CD4-positive, alpha-beta T cell treated with Interleukin-4 for 1 hour (primary cell): ENCODE measurements around the gene CPED1.
"Not testable (repeated sequence)": the region's sequence is repeated elsewhere in the genome, so short reads cannot be mapped to it uniquely, and the experiment has no call there.

Experiments
- DNase-seq, 2 donors: peaks; one replicate each; pipeline ENCODE4 v3.0.0-alpha.2; 2020 to 2022

CPED1 gene

DNA sequence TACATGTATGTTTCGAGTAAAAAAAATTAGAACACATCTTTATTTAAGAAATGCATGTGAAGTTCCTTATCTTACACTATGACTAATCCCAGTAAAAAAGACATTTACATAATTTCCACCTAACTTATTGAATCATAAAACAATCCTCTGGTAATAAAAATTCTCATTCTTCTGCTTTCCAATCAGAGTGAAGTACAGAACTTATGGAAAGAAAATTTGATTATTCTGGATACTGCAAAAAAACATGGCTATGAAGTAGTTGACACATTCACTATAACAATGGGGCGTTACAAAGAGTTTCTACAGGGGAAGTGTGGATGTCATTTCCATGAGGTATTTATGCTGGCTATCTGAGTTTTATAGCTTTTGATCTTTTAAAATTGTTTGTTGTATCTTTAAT, 282.6 kb downstream of the CPED1 start:
- DNase-seq, result no peak

DNA sequence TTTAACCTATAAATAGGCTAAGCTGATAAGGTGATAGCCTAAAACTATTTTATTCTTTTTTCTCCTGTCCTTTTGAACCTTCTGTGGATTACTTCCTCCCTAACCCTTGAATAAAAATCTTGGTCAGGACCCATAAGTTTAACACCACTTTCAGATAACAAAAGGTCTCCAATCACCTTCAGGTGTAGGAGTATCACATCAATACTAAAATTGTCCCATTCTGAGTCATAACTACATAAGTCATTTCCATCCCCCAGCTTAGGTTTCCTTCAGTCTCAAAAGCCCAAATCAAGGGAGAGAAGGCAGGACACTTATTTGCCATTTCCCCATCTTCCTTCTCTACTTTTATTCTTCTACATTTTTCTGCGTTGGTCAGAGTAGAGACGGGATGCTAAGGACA, 283.4 kb downstream of the CPED1 start:
- no peak for DNase-seq

DNA sequence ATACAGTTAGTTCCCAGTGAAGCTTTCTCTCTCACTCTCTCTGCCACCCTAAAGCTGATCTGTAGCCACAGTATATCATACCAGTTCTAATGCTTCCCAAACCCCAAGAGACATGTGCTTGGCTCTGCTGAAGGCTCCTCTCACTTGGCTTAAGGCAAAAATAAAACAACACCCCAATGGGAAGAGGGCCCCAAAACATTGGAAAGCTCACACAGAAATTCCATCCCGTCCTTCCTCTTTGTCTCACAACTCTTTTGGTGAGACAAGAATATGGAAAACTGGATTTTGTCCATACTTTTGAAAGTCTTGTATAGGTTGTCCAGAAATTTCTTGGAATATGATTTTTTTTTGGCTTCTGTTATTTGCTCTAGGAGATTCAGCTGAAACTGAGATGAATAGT, 284.2 kb downstream of the CPED1 start:
- DNase-seq, result no peak

DNA sequence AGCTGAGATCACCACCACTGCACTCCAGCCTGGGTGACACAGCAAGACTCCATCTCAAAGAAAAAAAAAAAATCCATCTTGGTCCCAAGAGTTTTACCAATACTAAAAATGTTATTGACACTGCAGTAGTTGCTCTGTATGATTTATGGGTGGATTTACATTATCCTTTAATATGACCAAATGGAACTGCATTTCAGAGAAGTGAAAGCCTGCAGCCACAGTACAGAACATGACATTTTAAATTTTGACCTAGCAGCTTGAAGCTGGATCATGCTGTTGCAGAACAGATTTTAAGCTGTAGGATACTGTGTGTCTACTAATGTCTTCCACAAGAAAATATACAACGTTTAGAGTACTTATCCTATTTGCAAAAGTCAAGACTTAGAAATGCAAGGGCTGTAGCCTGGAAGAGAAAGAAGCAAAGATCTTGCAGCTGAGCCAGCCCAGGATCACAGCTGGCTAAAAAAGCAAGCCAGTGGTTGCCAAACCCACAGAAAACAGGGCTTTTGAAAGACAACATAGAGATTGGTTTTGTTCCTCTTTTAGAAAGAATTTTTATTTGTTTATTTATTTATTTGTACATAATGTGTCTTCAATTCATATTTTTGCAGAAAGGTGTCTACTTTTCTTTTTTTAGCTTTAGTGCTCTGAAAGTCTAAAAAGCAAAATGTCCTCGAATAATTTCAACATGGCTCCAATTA, 285.1 kb downstream of the CPED1 start:
- DNase-seq, result no peak

DNA sequence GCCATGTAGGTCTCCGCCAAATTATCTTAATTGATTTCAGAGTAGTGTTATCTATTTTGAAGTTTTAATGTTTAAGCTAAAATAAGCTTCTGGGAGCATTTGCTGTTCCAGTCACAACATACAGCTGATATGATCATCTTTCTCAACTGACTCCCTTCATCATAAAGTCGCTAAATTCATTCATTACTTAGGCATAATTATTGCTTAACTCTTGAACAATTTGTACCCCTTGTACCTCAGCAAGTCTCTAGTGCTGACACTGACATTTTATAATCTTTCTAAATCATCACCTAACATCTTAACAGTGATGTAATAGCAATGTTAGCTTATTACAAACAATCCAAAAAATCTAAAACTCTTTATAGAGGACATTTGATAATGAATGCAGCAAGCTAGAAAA, 286.0 kb downstream of the CPED1 start:
- DNase-seq, result no peak

DNA sequence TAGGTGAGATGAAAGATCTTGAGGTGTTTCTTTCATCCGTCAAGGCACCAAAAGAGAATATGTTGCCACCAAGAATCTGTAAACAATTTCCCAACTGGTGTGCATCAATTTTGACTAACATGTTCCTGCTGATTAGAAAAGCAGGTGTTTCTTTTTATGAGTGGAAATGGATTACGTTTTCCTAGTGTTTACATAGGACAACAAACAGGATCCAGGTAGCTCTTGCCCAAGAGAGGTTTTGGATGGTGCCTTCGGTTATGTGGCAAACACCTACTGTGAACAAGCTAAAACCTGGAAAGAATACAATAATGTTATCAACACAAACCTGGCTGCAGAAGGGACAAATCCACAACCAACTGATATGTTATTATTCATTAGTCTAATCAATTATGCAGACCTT, 286.7 kb downstream of the CPED1 start:
- no peak for DNase-seq

DNA sequence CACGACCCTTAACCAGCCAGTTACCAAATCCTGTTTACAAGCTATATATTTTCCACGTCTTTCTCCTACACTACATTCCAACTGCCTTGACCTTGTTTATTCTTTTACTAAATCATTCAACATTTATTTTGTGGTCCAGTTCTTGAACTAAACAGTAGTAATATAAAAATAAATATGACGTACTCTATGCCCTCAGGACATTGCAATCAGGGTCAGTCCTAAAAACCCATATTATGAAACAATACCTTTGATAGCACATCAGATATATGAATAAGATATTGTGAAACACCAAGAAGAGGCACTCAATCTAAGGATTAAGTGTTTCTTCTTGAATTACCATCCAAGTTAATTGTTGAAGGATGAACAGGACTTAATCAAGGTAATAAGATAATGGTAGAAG, 287.8 kb downstream of the CPED1 start:
- DNase-seq, result no peak

DNA sequence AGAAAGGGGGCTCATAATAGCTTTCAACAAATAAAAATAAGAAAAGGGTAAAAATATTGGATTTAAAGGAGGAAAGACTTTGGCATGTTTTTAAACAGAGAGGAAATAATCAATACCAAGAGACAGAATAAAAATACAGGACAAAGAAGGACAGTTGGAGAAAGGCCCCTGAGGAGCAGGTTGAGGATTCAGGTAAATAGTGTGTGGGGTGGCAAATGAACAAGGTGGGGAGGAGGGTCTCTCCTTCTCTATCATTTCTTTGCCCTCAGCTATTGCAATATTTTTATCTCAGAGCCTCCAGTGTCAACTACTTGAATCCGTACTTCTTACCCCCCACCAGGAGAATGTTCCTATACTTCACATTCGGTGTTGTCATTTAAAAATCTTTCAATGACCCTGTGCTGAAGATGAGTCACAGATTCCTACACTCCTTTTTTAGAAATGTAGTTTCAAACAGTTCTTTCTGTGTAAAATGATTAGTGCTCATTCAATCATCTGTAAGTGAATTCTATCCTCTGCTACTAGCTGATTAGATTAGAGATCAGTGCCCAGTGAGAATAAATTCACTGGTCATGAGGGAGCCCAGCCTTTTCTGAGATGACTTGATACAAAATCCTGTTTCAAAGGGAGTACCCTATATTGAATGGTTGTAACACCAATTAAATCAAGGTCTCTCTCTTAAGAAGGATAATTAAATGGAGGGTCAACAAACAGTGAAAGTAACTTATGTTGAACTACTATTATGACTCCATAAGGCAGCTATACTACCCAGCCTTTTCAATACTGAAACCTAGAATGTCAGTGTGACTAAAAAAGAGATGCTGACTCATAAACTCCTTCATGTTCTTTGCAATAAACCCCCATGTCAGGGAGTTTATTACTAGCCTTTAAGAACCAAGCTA, 289.9 kb downstream of the CPED1 start:
- no peak for DNase-seq

DNA sequence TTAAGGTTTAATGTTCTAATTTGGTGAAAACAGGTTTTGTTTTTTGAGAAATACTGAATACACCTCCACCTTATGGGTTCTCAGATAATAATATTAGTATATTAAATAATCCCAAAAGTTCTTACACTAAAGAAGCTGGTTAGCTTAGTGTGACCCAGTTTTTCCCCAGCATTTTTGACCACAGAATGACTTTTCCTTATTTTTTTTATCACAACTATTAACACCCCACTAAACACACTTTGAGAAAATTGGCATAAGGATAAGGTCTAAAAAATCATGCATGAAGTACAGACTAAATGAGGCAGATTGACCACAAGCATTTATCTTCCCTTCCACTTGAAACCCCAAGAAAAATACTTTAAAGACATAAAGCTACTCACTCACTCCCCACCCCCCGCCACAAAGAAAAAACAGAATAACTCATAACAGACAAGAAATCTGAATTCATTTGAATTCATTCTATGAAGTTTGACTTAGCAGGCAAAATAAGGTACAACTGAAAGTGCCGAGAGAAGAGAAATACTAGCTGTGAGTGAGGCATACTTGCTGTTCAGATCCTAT, 290.6 kb downstream of the CPED1 start:
- no peak for DNase-seq

DNA sequence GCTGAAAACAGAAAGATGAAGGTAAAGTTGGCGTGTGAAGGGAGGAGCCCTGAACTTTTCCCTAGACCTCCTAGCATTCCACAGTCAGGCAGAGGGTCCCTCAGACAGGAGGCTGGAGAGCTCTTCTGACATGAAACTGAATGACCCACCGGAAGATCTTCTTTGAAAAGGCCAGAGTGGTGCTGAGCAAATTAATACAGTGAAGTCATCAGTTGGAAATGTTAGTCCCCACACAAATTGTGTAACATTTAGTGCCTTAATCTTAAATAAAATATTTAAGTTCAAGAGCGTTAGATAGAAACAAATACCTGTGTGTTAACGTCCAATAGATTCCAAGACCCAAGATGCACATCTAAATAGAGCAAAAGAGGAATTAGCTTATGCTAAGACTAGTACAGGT, 291.3 kb downstream of the CPED1 start:
- no peak for DNase-seq

DNA sequence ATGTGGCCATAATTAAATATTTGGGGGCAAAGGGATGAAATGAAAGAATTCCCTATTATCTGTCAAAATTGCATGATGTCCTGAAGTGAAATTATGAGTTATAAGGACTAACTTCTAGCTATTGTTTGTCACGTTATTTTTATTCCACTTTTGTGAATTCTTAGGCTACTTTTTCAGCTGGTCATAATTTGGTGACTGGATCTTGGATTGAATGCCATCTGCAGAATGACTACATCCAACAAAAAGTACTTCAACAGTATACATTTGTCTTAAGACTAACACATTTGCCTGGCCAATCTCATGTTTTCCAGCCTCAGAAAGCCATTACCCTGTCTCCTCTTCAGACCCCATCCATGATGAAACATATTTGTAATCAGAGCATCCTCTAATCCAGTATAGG, 292.1 kb downstream of the CPED1 start:
- no peak for DNase-seq

DNA sequence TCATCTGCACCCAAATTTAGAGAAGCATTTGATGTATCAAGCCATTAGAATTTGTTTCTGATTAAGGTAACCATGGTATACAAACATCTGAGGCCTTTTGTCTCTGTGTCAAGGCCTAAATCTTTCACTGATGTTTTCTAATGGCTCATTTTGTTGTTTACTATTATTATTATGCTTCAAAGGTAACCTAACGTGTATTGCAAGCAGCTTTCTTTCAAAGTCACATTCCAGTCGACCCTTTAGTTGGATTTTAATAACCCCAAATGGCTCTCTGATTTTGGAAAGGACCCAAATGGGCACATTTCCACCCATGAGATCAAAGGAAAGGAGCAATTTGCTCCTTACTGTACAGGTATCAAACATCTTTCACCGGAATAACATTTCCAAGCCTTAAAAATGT, 293.6 kb downstream of the CPED1 start:
- DNase-seq, result no peak

DNA sequence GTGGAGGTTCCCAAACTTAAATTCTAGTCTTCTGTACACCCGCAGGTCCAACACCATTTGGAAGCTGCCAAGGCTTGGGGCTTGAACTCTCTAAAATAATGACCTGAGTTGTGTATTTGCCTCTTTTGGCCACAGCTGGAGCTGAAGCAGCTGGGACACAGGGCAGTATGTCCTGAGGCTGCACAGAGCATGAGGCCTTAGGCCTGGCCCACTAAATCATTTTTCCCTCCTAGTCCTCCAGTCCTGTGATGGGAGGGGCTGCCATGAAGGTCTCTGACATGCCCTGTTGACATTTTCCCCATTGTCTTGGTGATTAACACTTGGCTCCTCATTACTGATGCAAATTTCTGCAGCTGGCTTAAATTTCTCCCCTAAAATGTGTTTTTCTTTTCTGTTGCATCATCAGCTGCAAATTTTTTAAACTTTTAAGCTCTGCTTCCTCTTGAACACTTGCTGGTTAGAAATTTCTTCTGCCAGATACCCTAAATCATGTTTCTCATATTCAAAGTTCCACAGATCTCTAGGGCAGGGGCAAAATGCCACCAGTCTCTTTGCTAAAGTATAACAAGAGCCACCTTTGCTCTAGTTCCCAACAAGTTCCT, 296.7 kb downstream of the CPED1 start:
- DNase-seq, result no peak

DNA sequence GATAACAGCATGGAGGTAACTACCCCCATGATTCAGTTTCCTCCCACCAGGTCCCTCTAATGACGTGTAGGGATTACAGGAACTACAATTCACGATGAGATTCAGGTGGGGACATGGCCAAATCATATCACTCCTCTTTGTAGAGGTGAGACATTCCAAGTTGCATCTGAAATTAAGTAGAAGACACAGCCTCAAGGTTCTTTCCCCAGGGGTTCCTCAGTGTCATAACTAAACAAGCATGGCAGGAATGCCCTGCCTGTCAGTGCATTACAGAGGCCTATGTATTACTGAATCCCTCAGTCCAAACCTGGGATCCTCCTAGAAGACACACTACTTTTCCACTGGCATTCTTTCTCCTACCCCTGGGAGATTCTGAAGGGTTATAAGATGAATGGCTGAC, 297.7 kb downstream of the CPED1 start:
- DNase-seq, result no peak

DNA sequence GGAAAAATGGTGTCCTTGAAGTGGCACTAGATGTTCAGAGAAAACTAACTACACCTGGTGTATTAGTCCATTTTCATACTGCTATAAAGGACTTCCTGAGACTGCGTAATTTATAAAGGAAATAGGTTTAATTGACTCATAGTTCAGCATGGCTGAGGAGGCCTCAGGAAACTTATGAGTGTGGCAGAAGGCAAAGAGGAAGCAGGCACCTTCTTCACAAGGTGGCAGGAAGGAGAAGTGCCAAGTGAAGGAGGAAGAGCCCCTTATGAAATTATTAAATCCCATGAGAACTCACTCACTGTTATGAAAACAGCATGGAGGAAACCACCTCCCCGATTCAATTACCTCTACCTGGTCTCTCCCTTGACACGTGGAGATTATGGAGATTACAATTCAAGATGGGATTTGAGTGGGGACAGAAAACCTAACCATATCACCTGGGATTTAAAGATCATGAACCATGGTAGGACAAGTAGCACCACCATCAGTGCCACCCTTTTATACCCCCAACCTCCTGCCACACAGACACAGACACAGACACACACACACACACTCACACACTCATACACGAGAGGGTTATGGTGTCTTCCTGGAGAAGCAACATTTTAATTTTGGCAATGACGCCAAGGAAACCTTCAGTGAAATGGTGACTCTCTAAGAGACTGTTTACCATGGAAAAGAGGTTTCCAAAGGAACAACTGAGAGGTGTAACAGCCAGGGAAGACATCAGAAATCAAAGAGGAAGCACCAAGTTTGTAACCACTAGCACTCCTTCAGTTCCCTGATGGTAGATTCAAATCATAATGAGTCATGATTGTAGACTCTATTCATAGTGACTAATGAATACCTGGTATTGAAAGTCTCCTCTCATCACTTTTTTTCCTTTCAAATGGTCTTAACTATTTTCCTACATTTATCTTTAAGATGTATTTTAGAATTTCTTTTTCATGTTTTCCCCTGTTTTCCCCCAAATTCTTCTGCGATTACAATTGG, 298.5 kb downstream of the CPED1 start:
- DNase-seq, result no peak

DNA sequence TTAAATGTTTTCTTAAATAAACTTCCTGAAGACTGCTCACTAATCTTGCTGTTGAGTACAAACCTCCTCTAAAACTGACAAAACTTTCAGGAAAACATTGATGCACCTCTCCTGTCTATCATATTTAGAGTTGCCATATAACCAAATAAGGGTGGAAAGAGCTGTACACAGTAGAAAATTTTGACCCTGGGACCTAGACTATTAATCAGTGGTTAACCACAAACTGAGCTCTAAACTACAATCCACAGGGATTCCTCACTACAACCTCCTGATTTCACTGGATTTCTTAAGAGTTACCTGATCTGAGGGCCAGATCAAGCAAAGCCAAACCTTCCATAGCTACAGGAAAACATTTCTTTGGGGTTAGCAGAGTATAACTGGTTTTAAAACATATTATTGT, 300.4 kb downstream of the CPED1 start:
- DNase-seq, result no peak

DNA sequence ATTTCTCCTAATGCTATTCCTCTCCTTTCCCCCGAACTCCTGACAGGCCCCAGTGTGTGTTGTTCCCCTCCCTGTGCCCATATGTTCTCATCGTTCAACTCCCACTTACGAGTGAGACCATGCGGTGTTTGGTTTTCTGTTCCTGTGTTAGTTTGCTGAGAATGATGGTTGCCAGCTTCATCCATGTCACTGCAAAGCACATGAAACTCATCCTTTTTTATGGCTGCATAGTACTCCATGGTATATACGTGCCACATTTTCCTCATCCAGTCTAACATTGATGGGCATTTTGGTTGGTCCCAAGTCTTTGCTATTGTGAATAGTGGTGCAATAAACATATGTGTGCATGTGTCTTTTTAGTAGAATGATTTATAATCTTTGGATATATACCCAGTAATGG, 301.4 kb downstream of the CPED1 start:
- DNase-seq, result not testable (repeated sequence)

DNA sequence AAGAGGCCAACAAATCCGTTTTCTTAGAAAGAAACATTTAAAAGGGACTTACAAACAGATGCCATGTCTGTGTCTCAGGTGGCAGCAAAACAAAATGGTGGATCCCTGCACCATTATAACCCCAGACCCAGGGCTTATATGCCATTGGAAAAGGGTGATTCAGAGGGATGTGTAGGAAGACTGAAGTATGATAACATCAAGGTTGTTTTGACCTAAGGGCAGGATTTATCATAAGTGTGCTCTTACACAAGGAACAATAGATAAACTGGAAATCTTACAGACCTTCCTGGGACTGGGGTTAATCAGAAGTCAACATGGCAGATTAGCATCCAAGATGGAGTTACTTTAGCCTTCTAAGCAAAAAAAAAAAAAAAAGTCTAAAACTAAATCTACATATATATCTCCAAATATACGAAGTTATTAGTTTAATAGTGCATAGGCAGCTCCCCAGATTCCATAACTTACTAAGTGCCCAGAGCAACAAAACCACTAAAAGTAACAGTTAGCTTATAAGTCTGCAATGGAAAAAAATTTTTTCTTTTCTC, 306.0 kb downstream of the CPED1 start:
- no peak for DNase-seq

DNA sequence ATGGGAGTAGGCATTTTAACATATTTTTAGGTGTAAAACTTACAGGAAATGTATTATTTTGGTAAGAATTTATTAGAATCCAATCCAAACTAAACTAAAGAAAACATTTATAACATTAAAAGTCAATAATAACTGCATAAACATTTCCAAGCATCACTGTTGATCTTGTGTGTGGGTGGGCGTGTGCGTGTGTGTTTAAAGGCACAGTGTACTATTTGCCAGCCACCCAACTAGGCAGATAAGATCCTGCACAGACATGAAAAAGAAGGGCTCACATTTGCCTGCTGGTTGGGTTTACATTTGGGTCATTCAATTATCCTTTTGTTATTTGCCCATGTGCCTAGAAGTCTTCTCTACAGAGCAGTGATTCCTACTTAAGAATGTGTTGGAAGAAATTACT, 309.3 kb downstream of the CPED1 start:
- DNase-seq, result no peak

DNA sequence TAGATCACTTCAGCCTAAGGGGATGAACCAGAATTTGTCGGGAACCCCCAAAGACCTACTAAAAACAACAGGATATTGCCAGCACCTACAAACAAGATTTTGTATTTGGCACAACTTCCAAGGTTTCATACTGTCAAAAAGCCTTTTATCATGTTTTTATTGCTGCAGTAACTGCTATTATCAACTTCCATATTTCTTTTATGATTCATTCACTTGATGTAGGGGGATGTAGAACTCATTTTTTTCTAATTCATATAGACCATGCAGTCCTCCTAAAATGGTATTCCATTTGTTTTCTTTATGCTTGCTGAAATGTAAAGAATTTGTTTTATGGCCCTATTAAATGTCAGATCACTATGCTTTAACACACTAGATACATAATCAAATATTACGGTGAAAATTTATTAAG, 310.3 kb downstream of the CPED1 start:
- DNase-seq, result no peak

DNA sequence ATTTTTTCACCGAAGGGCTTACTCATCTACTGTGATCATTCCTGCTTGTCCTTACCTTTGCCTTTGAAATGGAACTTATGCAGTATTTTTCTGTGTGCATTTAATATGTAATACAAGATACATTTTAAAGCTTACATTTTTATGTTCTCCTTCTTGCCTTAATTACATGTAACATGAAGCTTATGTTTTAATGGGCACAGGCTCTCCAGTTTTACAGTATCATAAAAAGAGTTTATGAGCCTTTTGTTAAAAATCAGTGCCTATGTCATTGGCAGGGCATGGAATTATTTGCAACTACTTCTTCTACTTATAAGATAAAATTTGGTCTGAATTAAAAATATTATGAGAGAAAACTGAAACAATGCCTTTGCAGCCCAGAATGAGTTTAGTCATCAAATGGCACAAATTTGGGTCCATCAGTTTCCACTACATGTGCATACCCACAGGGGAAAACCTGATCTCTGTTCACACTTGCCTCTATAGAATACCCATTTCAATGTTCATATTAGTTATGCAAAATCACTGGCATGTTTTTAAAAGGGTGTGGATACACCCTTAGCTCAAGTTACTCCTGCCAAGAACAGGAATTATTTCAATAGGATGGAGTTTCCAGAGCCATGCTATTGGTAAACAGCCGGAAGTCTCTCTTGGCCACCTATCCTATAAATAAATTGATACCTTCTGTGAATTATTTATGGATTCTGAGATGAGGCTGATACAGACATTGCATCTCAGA, 312.3 kb downstream of the CPED1 start:
- no peak for DNase-seq
